ENCODE data around the gene TBKBP1.

GRCh38 chr17:47741109-47741792 is 47.3 kb downstream of the TBKBP1 start:
- TF ChIP-seq CTCF (conservative IDR thresholded peaks at IDR 0.05 in 1 of 2, IDR thresholded peaks at IDR 0.05 in 1 of 2; ENCODE audit: extremely low read depth in 1 of 2, insufficient read depth in 1 of 2, low read depth in 1 of 2, low read length in 2 of 2) (no peak), EZH2 (IDR thresholded peaks at IDR 0.05; ENCODE audit: borderline replicate concordance, low read length) (no peak)
